GM19467 (cell line): ENCODE data around the gene SGMS1.
"Not testable (repeated sequence)": the region's sequence is repeated elsewhere in the genome, so short reads cannot be mapped to it uniquely, and the experiment has no call there.

Experiments used
- ATAC-seq: cut with Tn5 transposase; IDR thresholded peaks from one replicate; pipeline ENCODE4 v1.9.1; 2021; ENCODE audit warnings: mild to moderate bottlenecking, moderate library complexity; ENCODE audit not compliant: unreplicated experiment

SGMS1 gene

GRCh38 chr10:50585921-50586739 lies 37.6 kb downstream of the SGMS1 start:
- no peak for ATAC-seq

- ATAC-seq, result no peak
These were observed 40.7 kb downstream of the SGMS1 start for GRCh38 chr10:50582766-50583762.

GRCh38 chr10:50582046-50582445 lies 41.7 kb downstream of the SGMS1 start:
- no peak for ATAC-seq

GRCh38 chr10:50580262-50580891 lies 43.4 kb downstream of the SGMS1 start:
- no peak for ATAC-seq

GRCh38 chr10:50579491-50580261 lies 44.1 kb downstream of the SGMS1 start:
- ATAC-seq, result no peak

GRCh38 chr10:50578949-50579348 lies 44.8 kb downstream of the SGMS1 start:
- ATAC-seq, result no peak

- no peak for ATAC-seq
These were observed 45.9 kb downstream of the SGMS1 start for GRCh38 chr10:50577681-50578350.

- no peak for ATAC-seq
These were observed 46.7 kb downstream of the SGMS1 start for GRCh38 chr10:50577010-50577409.

- no peak for ATAC-seq
These were observed 47.4 kb downstream of the SGMS1 start for GRCh38 chr10:50576245-50576815.

GRCh38 chr10:50575477-50576244 lies 48.1 kb downstream of the SGMS1 start:
- no peak for ATAC-seq

GRCh38 chr10:50574931-50575330 lies 48.8 kb downstream of the SGMS1 start:
- ATAC-seq, result no peak

GRCh38 chr10:50574305-50574704 lies 49.5 kb downstream of the SGMS1 start:
- no peak for ATAC-seq

GRCh38 chr10:50572017-50572491 lies 51.7 kb downstream of the SGMS1 start:
- no peak for ATAC-seq

GRCh38 chr10:50568750-50569149 lies 55.0 kb downstream of the SGMS1 start:
- not testable (repeated sequence) for ATAC-seq

- no peak for ATAC-seq
These were observed 56.4 kb downstream of the SGMS1 start for GRCh38 chr10:50567384-50567783.

- ATAC-seq, result no peak
These were observed 57.6 kb downstream of the SGMS1 start for GRCh38 chr10:50566150-50566549.

- ATAC-seq, result no peak
These were observed 58.3 kb downstream of the SGMS1 start for GRCh38 chr10:50565301-50566083.

GRCh38 chr10:50563906-50564305 lies 59.9 kb downstream of the SGMS1 start:
- no peak for ATAC-seq
